Smooth muscle cell of trachea (primary cell): ENCODE results near the gene TMC5. TPM values are rescaled to one million over a fixed set of nuclear protein-coding genes. Genes with fewer than 3 reads are reported as not detected.

ENCODE experiments used
- total RNA-seq: library from RNA; depleted of rRNA; stranded (reverse); fragments of >200 nt; gene quantifications from 2 replicates; pipeline ENCODE4 v1.2.1, GENCODE V29; 2014

Gene TMC5
- total RNA-seq, result not detected in 2 replicates

GRCh38 chr16:19417640-19418039 lies at the start of gene TMC5:
Gene TMC5 (plus strand): TSS chr16:19417883. CDS start chr16:19440039, 22,156 bp downstream.

GRCh38 chr16:19521471-19522396 lies 104.1 kb downstream of the TMC5 start, which contains the start of gene GDE1:
Gene GDE1 (minus strand): TSS chr16:19522098. CDS start chr16:19521964, 134 bp downstream.

GRCh38 chr16:19523559-19524355 lies 106.1 kb downstream of the TMC5 start, which contains the start of gene CCP110:
Gene CCP110 (plus strand): TSS chr16:19523942. CDS start chr16:19527882, 3,940 bp downstream.

Other genes starting within 250 kb of the TMC5 start
- gene SYT17, start 249.6 kb upstream of the TMC5 start, total RNA-seq, result 0.29 and 0.66 TPM in 2 replicates
- not detected in 2 replicates for gene CLEC19A, start 132.2 kb upstream of the TMC5 start, total RNA-seq
- gene GDE1, start 104.2 kb downstream of the TMC5 start, total RNA-seq, result 74.9 and 76.2 TPM in 2 replicates
- gene CCP110, start 106.1 kb downstream of the TMC5 start, total RNA-seq, result 9.3 and 16.3 TPM in 2 replicates
- 49.3 and 53.3 TPM in 2 replicates for gene VPS35L, start 137.8 kb downstream of the TMC5 start, total RNA-seq